Upper lobe of left lung (tissue), 6 donors: ENCODE data around the gene PUM2. TPM values are rescaled to one million over a fixed set of nuclear protein-coding genes. Genes with fewer than 3 reads are reported as not detected.

Source experiments
- ATAC-seq, 2 donors: fragments of 200-7000 bp; cut with Tn5 transposase; one replicate each; pipeline ENCODE4 v1.9.1; 2022; ENCODE audit warnings: mild to moderate bottlenecking in 2 of 2, moderate library complexity in 2 of 2; ENCODE audit not compliant: low FRiP score in 2 of 2
- DNase-seq, 2 donors: peaks; one replicate each; pipeline ENCODE4 v3.0.0-alpha.2; 2019 to 2020
- H3K27ac ChIP-seq, 4 donors: fragments of 200-600 bp; sonication (generic); one replicate each; pipeline ENCODE4 v1.5.1; 2016 to 2019
- H3K27me3 ChIP-seq, 4 donors: fragments of 200-600 bp; sonication (generic); one replicate each; pipeline ENCODE4 v1.5.1; 2017 to 2019
- H3K36me3 ChIP-seq, 4 donors: fragments of 200-600 bp; sonication (generic); one replicate each; pipeline ENCODE4 v1.5.1; 2016 to 2019
- H3K4me1 ChIP-seq, 4 donors: fragments of 200-600 bp; sonication (generic); one replicate each; pipeline ENCODE4 v1.5.1; 2018 to 2019
- H3K4me3 ChIP-seq, 4 donors: fragments of 200-600 bp; sonication (generic); one replicate each; pipeline ENCODE4 v1.5.1; 2017 to 2019; ENCODE audit warnings: mild to moderate bottlenecking in 2 of 4, moderate library complexity in 1 of 4
- H3K9me3 ChIP-seq, 4 donors: fragments of 200-600 bp; sonication (generic); one replicate each; pipeline ENCODE4 v1.5.1; 2018 to 2019
- CTCF ChIP-seq, 6 experiments: fragments of 450-650 bp in 4 of 6; fragments of 200-600 bp in 2 of 6; sonication (generic) in 2 of 6; IDR thresholded peaks; one replicate each; pipeline ENCODE4 v1.5.1; 2016 to 2019; ENCODE audit warnings: antibody characterized with exemption in 6 of 6
- EP300 ChIP-seq, 4 donors: sonication (generic); formaldehyde crosslinking; IDR thresholded peaks; one replicate each; pipeline ENCODE4 v1.5.1; 2017; ENCODE audit warnings: antibody characterized with exemption in 4 of 4, control low read depth in 2 of 4
- POLR2A ChIP-seq, 4 donors: fragments of 450-650 bp; IDR thresholded peaks; one replicate each; pipeline ENCODE4 v1.5.1; 2016 to 2017; ENCODE audit warnings: antibody characterized with exemption in 4 of 4, mild to moderate bottlenecking in 2 of 4
- POLR2AphosphoS5 ChIP-seq, 2 donors: sonication (generic); formaldehyde crosslinking; IDR thresholded peaks; one replicate each; pipeline ENCODE4 v1.5.1; 2017; ENCODE audit warnings: antibody characterized with exemption in 2 of 2
- whole genome bisulfite sequencing, 2 donors: methylation state at CpG; one replicate each; pipeline ENCODE4 v1.1.5; 2017 to 2018; 5-methylcytosine and 5-hydroxymethylcytosine counted together
- total RNA-seq, 6 donors: library from RNA; depleted of rRNA in 4 of 6; stranded (reverse); fragments of >200 nt in 4 of 6; gene quantifications; one replicate each; pipeline versions ENCODE4 v1.1.0 to v1.2.1, GENCODE V29; 2016 to 2021
- donor health status: DM: no; HTN: no; CAD: no; lungs with moderate emphysema.
- donor health status: DM: no; HTN: yes; CAD: no; lungs with severe emphysema.

Gene PUM2
- total RNA-seq, 6 donors from 2014 or later: 33.1 to 114 (median 86.6) TPM

DNA sequence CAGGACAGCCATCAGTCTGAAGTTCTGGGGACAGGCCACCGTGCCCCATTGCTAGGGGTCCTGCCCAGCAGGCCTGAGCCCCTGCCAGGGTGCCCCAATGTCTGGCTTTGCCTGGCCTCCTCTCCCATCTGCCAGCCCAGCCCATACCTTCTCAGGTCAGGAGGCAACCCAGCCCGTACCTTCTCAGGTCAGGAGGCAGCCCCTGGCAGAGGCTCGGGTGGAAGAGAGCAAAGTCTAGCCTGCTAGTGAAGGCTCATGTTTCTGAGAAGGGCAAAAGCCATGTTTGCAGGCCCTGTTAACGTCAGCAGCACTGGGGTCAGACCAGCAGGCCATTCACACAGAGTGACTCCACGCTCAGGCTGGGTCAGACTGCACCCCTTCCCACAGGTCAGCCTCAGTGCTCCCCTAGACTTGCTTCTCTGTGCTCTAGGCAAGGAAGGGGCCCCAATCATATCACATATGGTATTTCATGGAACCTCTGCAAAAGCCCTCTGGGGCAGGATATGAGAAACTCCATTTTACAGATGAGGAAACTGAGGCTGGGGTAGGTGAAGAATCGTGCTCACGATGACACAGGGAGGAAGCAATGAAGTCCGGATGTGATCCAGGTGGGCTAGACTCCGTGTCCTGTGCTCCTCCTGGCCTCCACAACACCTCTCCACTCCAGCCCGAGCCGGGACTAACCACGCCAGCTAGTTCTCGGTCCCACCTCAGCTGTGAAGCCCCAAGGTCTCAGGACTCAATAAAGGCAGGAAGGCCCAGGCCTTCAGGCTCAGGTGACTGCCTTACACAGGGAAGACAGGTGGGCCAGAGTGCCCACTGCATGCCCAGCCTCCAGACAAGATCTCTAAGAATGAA is 135.2 kb downstream of the PUM2 start:
- Histone ChIP-seq H3K4me1 (peaks cover 4 to 46% (median 30%) of the 10 kb centered on the region in 4 donors), H3K4me3 (no peak overlapping the region), H3K27ac (peak overlapping the region in 3 of 4 donors; percentile 44 to 82 (median 77)), H3K36me3 (no peaks in the 10 kb centered on the region), H3K27me3 (no peaks in the 10 kb centered on the region), H3K9me3 (no peaks in the 10 kb centered on the region)
- 81 to 85% methylated on average over 9 to 13 of the region's 13 CpGs for WGBS, 2 donors
- peak in 1 of 2 donors; percentile 17 for DNase-seq
- no peak for ATAC-seq
- TF ChIP-seq CTCF (IDR thresholded peaks at IDR 0.05): no peak
- TF ChIP-seq EP300 (IDR thresholded peaks at IDR 0.05): no peak
- TF ChIP-seq POLR2AphosphoS5 (IDR thresholded peaks at IDR 0.05): no peak
- TF ChIP-seq POLR2A (IDR thresholded peaks at IDR 0.05): no peak

GRCh38 chr2:20214566-20215182 is 136.0 kb downstream of the PUM2 start:
- WGBS, 2 donors: 33 to 73% methylated on average over 2 of the region's 2 CpGs
- H3K27me3 ChIP-seq: no peaks in the 10 kb centered on the region
- no peak for TF ChIP-seq CTCF (IDR thresholded peaks at IDR 0.05)
- no peak for TF ChIP-seq EP300 (IDR thresholded peaks at IDR 0.05)
- TF ChIP-seq POLR2AphosphoS5 (IDR thresholded peaks at IDR 0.05): no peak
- TF ChIP-seq POLR2A (IDR thresholded peaks at IDR 0.05): no peak
- no peak for ATAC-seq
- H3K9me3 ChIP-seq: no peaks in the 10 kb centered on the region
- H3K36me3 ChIP-seq: no peaks in the 10 kb centered on the region
- DNase-seq: no peak
- peak overlapping the region; percentile 44 to 82 (median 72) for H3K27ac ChIP-seq
- H3K4me1 ChIP-seq: peaks cover 4 to 47% (median 30%) of the 10 kb centered on the region in 4 donors
- H3K4me3 ChIP-seq: no peak overlapping the region

DNA sequence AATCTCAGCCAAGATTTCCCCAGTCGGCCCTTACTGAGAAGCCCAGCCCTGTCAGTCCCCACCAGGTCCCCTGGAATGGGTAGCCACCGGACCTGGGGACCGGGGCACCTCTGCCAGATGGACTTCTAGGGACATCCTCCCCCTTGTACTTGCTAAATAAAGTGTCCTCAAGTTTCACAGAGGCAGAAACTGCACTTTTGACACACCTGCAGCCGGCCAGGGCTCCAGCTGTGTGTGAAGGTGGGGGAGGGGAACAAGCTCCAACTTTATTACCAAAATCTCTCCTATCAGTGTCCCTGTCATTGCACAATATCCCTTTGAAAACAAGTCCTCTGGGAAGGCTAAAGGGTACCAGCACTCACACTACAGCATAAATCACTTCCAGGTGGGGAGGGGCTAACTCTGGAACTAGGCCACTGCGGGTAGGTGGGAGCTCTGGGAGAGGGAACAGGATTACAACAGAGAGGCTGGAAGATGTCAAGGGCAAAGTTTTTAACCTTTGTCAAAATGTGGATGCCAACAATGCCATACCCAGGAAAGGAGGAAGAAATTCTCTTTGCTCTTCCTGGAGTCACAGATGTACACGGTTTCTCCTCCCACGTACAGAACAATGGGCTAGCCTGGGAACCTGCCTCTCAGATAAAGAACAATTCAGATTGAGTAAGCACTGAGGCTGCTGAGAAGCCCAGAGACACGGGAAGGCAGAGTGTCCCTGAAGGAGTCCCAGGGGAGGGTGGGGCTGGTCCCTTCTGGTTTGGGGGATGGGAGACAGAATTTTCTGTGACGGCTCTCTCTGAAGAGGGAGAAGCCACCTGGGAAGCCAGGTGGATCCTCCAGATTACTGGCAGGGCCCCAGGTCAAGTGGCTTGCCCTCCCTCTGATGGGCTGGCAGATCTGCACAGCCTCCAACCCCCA is 136.7 kb downstream of the PUM2 start:
- peak overlapping the region; percentile 67 to 82 (median 75) for H3K27ac ChIP-seq
- no peaks in the 10 kb centered on the region for H3K36me3 ChIP-seq
- ATAC-seq (no peak), DNase-seq (peak in 1 of 2 donors; percentile 57)
- TF ChIP-seq POLR2AphosphoS5 (IDR thresholded peaks at IDR 0.05): no peak
- TF ChIP-seq CTCF (IDR thresholded peaks at IDR 0.05): no peak
- TF ChIP-seq EP300 (IDR thresholded peaks at IDR 0.05): no peak
- no peak for TF ChIP-seq POLR2A (IDR thresholded peaks at IDR 0.05)
- H3K4me1 ChIP-seq: peaks cover 4 to 52% (median 30%) of the 10 kb centered on the region in 4 donors
- 58 to 60% methylated on average over 7 to 9 of the region's 9 CpGs for WGBS, 2 donors
- H3K27me3 ChIP-seq: no peaks in the 10 kb centered on the region
- no peak overlapping the region for H3K4me3 ChIP-seq
- no peaks in the 10 kb centered on the region for H3K9me3 ChIP-seq

GRCh38 chr2:20212871-20213503 is 137.7 kb downstream of the PUM2 start:
- H3K4me1 ChIP-seq: peaks cover 4 to 54% (median 34%) of the 10 kb centered on the region in 4 donors

More at GRCh38 chr2:20212871-20213503, 137.7 kb downstream of the PUM2 start:
- peak; percentile 37 to 58 for ATAC-seq
- Histone ChIP-seq H3K36me3 (no peaks in the 10 kb centered on the region), H3K9me3 (no peaks in the 10 kb centered on the region), H3K4me3 (no peak overlapping the region), H3K27me3 (no peaks in the 10 kb centered on the region), H3K27ac (peak overlapping the region; percentile 67 to 82 (median 75))
- peak in 1 of 4 donors; percentile 22 for TF ChIP-seq POLR2A (IDR thresholded peaks at IDR 0.05)
- peak in 1 of 2 donors; percentile 18 for TF ChIP-seq POLR2AphosphoS5 (IDR thresholded peaks at IDR 0.05)
- no peak for TF ChIP-seq CTCF (IDR thresholded peaks at IDR 0.05)
- peak in 1 of 2 donors; percentile 88 for DNase-seq
- 82 to 84% methylated on average over 3 to 11 of the region's 16 CpGs for WGBS, 2 donors
